ENCODE data around the gene PRC1.

GRCh38 chr15:90986790-90987507 is 7.4 kb downstream of the PRC1 start:
- TF ChIP-seq CTCF (IDR thresholded peaks at IDR 0.05) (no peak), POLR2A (IDR thresholded peaks at IDR 0.05) (no peak), POLR2AphosphoS5 (IDR thresholded peaks at IDR 0.05) (no peak)

Data from breast epithelium (tissue), 3 donors.